ENCODE data around the gene MAML2. TPM values are rescaled to one million over a fixed set of nuclear protein-coding genes. Genes with fewer than 3 reads are reported as not detected.

Gene MAML2
- total and polyA plus RNA-seq, 4 donors, result 3.8 to 41.8 (median 13.7) TPM

DNA sequence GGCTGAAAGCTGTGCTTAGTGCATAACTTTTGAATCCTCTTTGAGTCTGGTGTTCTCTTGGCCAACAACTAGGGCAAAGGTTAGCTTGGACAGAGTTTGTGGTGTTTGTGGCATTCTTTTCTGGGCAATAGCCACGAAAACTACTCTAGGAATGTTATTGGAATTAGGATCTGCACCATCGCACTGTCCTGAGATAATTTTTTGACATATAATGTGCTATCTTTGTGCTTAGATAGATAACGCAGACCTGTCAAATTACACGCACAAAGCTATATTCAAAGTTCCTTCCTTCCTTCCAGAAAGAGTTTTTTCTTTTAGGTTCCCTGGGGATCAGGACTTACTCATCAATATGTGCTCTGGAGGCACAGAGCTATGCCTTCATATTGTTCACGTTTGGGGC lies 252.3 kb downstream of the MAML2 start:
- TF ChIP-seq, protein P1, sequence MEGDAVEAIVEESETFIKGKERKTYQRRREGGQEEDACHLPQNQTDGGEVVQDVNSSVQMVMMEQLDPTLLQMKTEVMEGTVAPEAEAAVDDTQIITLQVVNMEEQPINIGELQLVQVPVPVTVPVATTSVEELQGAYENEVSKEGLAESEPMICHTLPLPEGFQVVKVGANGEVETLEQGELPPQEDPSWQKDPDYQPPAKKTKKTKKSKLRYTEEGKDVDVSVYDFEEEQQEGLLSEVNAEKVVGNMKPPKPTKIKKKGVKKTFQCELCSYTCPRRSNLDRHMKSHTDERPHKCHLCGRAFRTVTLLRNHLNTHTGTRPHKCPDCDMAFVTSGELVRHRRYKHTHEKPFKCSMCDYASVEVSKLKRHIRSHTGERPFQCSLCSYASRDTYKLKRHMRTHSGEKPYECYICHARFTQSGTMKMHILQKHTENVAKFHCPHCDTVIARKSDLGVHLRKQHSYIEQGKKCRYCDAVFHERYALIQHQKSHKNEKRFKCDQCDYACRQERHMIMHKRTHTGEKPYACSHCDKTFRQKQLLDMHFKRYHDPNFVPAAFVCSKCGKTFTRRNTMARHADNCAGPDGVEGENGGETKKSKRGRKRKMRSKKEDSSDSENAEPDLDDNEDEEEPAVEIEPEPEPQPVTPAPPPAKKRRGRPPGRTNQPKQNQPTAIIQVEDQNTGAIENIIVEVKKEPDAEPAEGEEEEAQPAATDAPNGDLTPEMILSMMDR (IDR thresholded peaks at IDR 0.05; ENCODE audit: control extremely low read depth, extremely low read depth), result no peak
- WGBS, 2 donors, result 71 to 79% methylated on average over 5 of the region's 5 CpGs
- no peaks in the 10 kb centered on the region for H3K27me3 ChIP-seq (ENCODE audit: control insufficient read depth in 3 of 3, insufficient read depth in 3 of 3, low read length in 2 of 3)
- H3K9me3 ChIP-seq (ENCODE audit: control insufficient read depth in 4 of 4, insufficient read depth in 3 of 4, low read length in 3 of 4), result no peaks in the 10 kb centered on the region
- peaks cover 0 to 17% (median 10%) of the 10 kb centered on the region in 5 donors for H3K4me1 ChIP-seq (ENCODE audit: control insufficient read depth in 5 of 5, insufficient read depth in 5 of 5, low read length in 5 of 5)
- DNase-seq, result no peak
- H3K9ac ChIP-seq (ENCODE audit: insufficient read depth in 1 of 2, low read length in 2 of 2), result no peak overlapping the region
- no peak overlapping the region for H3K27ac ChIP-seq (ENCODE audit: low read depth in 1 of 2, low read length in 1 of 2)
- ATAC-seq (ENCODE audit: insufficient read depth, low FRiP score), result no peak
- H3K4me3 ChIP-seq, result no peak overlapping the region
- H3K36me3 ChIP-seq (ENCODE audit: control insufficient read depth in 4 of 4, insufficient read depth in 4 of 4, low read length in 4 of 4), result peaks cover 0 to 20% (median 14%) of the 10 kb centered on the region in 4 donors

GRCh38 chr11:96088914-96089313 lies 254.1 kb downstream of the MAML2 start:
- Histone ChIP-seq H3K4me3 (no peak overlapping the region), H3K27me3 (ENCODE audit: control insufficient read depth in 3 of 3, insufficient read depth in 3 of 3, low read length in 2 of 3) (no peaks in the 10 kb centered on the region), H3K9me3 (ENCODE audit: control insufficient read depth in 4 of 4, insufficient read depth in 3 of 4, low read length in 3 of 4) (no peaks in the 10 kb centered on the region), H3K4me1 (ENCODE audit: control insufficient read depth in 5 of 5, insufficient read depth in 5 of 5, low read length in 5 of 5) (peaks cover 0 to 13% (median 10%) of the 10 kb centered on the region in 5 donors), H3K36me3 (ENCODE audit: control insufficient read depth in 4 of 4, insufficient read depth in 4 of 4, low read length in 4 of 4) (peaks cover 0 to 20% (median 14%) of the 10 kb centered on the region in 4 donors), H3K27ac (ENCODE audit: low read depth in 1 of 2, low read length in 1 of 2) (no peak overlapping the region), H3K9ac (ENCODE audit: insufficient read depth in 1 of 2, low read length in 2 of 2) (no peak overlapping the region)
- WGBS, 2 donors, result 66 to 82% methylated on average over 3 of the region's 3 CpGs
- ATAC-seq (ENCODE audit: insufficient read depth, low FRiP score), result no peak
- TF ChIP-seq, protein P1 (IDR thresholded peaks at IDR 0.05; ENCODE audit: control extremely low read depth, extremely low read depth), result no peak
- DNase-seq, result no peak

DNA sequence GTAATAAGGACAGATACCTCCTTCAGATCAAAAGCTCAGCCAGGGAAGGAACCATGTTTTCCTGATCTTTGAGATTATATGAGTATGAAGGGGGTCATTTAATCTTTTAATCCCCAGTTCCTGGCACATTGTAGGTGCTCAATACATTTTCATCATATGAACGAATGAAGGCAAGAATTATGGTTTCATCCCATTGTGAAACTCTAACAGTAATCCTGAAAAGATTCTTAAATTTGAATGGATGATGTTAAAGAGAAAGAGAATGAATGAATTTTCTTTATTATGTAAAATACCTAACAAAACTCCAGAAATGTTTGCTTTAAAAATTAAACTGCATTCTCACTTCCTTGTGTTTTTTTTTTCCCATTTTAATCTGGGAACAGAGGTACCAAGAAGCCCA lies 256.9 kb downstream of the MAML2 start:
- peaks cover 0 to 13% (median 10%) of the 10 kb centered on the region in 5 donors for H3K4me1 ChIP-seq (ENCODE audit: control insufficient read depth in 5 of 5, insufficient read depth in 5 of 5, low read length in 5 of 5)
- no peak overlapping the region for H3K9ac ChIP-seq (ENCODE audit: insufficient read depth in 1 of 2, low read length in 2 of 2)
- H3K27ac ChIP-seq (ENCODE audit: low read depth in 1 of 2, low read length in 1 of 2), result no peak overlapping the region
- no peak for DNase-seq
- no peaks in the 10 kb centered on the region for H3K9me3 ChIP-seq (ENCODE audit: control insufficient read depth in 4 of 4, insufficient read depth in 3 of 4, low read length in 3 of 4)
- H3K27me3 ChIP-seq (ENCODE audit: control insufficient read depth in 3 of 3, insufficient read depth in 3 of 3, low read length in 2 of 3), result no peaks in the 10 kb centered on the region
- ATAC-seq (ENCODE audit: insufficient read depth, low FRiP score), result no peak
- no peak overlapping the region for H3K4me3 ChIP-seq
- TF ChIP-seq, protein P1 (IDR thresholded peaks at IDR 0.05; ENCODE audit: control extremely low read depth, extremely low read depth), result no peak
- peaks cover 0 to 7% (median 3%) of the 10 kb centered on the region in 4 donors for H3K36me3 ChIP-seq (ENCODE audit: control insufficient read depth in 4 of 4, insufficient read depth in 4 of 4, low read length in 4 of 4)
- 94 to 98% methylated on average over 1 of the region's 1 CpG for WGBS, 2 donors

GRCh38 chr11:96085319-96085930 lies 257.6 kb downstream of the MAML2 start:
- H3K9ac ChIP-seq (ENCODE audit: insufficient read depth in 1 of 2, low read length in 2 of 2), result no peak overlapping the region
- ATAC-seq (ENCODE audit: insufficient read depth, low FRiP score) (no peak), DNase-seq (no peak)
- no peak overlapping the region for H3K27ac ChIP-seq (ENCODE audit: low read depth in 1 of 2, low read length in 1 of 2)
- no peaks in the 10 kb centered on the region for H3K9me3 ChIP-seq (ENCODE audit: control insufficient read depth in 4 of 4, insufficient read depth in 3 of 4, low read length in 3 of 4)
- H3K4me3 ChIP-seq, result no peak overlapping the region
- TF ChIP-seq, protein P1 (IDR thresholded peaks at IDR 0.05; ENCODE audit: control extremely low read depth, extremely low read depth), result no peak
- 88 to 94% methylated on average over 1 of the region's 1 CpG for WGBS, 2 donors
- peaks cover 0 to 13% (median 8%) of the 10 kb centered on the region in 5 donors for H3K4me1 ChIP-seq (ENCODE audit: control insufficient read depth in 5 of 5, insufficient read depth in 5 of 5, low read length in 5 of 5)
- peaks cover 0 to 6% (median 3%) of the 10 kb centered on the region in 4 donors for H3K36me3 ChIP-seq (ENCODE audit: control insufficient read depth in 4 of 4, insufficient read depth in 4 of 4, low read length in 4 of 4)
- H3K27me3 ChIP-seq (ENCODE audit: control insufficient read depth in 3 of 3, insufficient read depth in 3 of 3, low read length in 2 of 3), result no peaks in the 10 kb centered on the region
